HepG2 (cell line): ENCODE data around the gene SLAIN2. TPM values are rescaled to one million over a fixed set of nuclear protein-coding genes. Genes with fewer than 3 reads are reported as not detected.
A peak's percentile ranks its signal among the peaks of the same experiment; 100 is the strongest.

ENCODE experiments used
- ATAC-seq: fragments of 200-7000 bp; cut with Tn5 transposase; 3 replicates; pipeline ENCODE4 v1.9.1; 2020; ENCODE audit warnings: mild to moderate bottlenecking, moderate library complexity
- BruUV-seq: library from RNA; stranded (reverse); fragments of 400-500 nt; replicated peaks from 2 replicates; lab custom pipeline; 2021; lab: Mats Ljungman, UMichigan
- CTCF ChIA-PET: fragments of 300-600 bp; formaldehyde crosslinking; extraction: SDS; loops from one replicate; lab custom pipeline; 2021; ENCODE audit warnings: low total read pairs, inconsistent platforms, low intra/inter-chr PET ratio; lab: Yijun Ruan, JAX
- POLR2A ChIA-PET: fragments of 350-600 bp; sonication (Branson Sonifier 250); formaldehyde crosslinking; loops from one replicate; lab custom pipeline; 2020; ENCODE audit warnings: antibody characterized with exemption, inconsistent platforms; lab: Yijun Ruan, JAX
- DNase-seq: peaks from one replicate; pipeline ENCODE4 v3.0.0-alpha.2; 2015; ENCODE audit warnings: low spot score
- FAIRE-seq: peaks from 3 replicates; lab custom pipeline; 2011; peaks lifted over from hg19 to GRCh38; lab: Jason Lieb, UNC
- H2AFZ ChIP-seq: one replicate; pipeline ENCODE4 v1.6.1; 2011; ENCODE audit warnings: low read length, inconsistent platforms
- H3K27ac ChIP-seq: fragments of 300-600 bp; 3 replicates; pipeline ENCODE4 v1.8.0; 2011; ENCODE audit warnings: mixed run types, mild to moderate bottlenecking, mixed read lengths, low read length, inconsistent platforms; ENCODE audit not compliant: insufficient read depth; ENCODE audit errors: extremely low read length
- H3K27me3 ChIP-seq, 2 experiments: fragments of 200-600 bp in 1 of 2; 2 replicates in 1 of 2; 3 replicates in 1 of 2; pipeline versions ENCODE4 v1.6.0 to v1.8.0; 2011; ENCODE audit warnings: low read length in 2 of 2, mild to moderate bottlenecking in 2 of 2, moderate library complexity in 2 of 2, inconsistent platforms in 1 of 2; ENCODE audit not compliant: insufficient read depth in 2 of 2, control insufficient read depth in 1 of 2
- H3K36me3 ChIP-seq, 2 experiments: fragments of 200-600 bp in 1 of 2; replicated peaks in 1 of 2; 2 replicates in 1 of 2; 3 replicates in 1 of 2; pipeline versions ENCODE4 v1.5.1 to v1.8.0; 2011; ENCODE audit warnings: low read length in 2 of 2, inconsistent platforms in 1 of 2; ENCODE audit not compliant: insufficient read depth in 2 of 2, control insufficient read depth in 1 of 2
- H3K4me1 ChIP-seq: 2 replicates; pipeline ENCODE4 v1.5.1; 2012; ENCODE audit warnings: low read length, inconsistent platforms; ENCODE audit not compliant: insufficient read depth
- H3K4me2 ChIP-seq: 2 replicates; pipeline ENCODE4 v1.6.0; 2011; ENCODE audit warnings: low read depth, low read length, inconsistent platforms
- H3K4me3 ChIP-seq, 3 experiments: fragments of 200-600 bp in 1 of 3; sonication (generic), shearing (Covaris generic) in 1 of 3; replicated peaks in 1 of 3; 2 replicates each; pipeline ENCODE4 v1.5.1; 2011 to 2016; ENCODE audit warnings: low read length in 3 of 3, inconsistent platforms in 2 of 3, low read depth in 2 of 3, mild to moderate bottlenecking in 2 of 3, control low read depth in 1 of 3, mixed read lengths in 1 of 3; ENCODE audit not compliant: insufficient read depth in 1 of 3
- H3K79me2 ChIP-seq: one replicate; pipeline ENCODE4 v1.6.1; 2011; ENCODE audit warnings: low read length, inconsistent platforms; ENCODE audit not compliant: insufficient read depth
- H3K9ac ChIP-seq: 2 replicates; pipeline ENCODE4 v1.6.0; 2011; ENCODE audit warnings: mild to moderate bottlenecking, low read depth, low read length, inconsistent platforms; ENCODE audit not compliant: insufficient read depth
- H3K9me3 ChIP-seq: 2 replicates; pipeline ENCODE4 v1.5.1; 2012; ENCODE audit warnings: mild to moderate bottlenecking, low read length
- H4K20me1 ChIP-seq: 2 replicates; pipeline ENCODE4 v1.6.0; 2011; ENCODE audit warnings: inconsistent platforms, mild to moderate bottlenecking, low read length, moderate library complexity; ENCODE audit not compliant: insufficient read depth
- BCLAF1 ChIP-seq: fragments of 450-650 bp; IDR thresholded peaks from 2 replicates; pipeline ENCODE4 v1.6.1; 2017; ENCODE audit warnings: mild to moderate bottlenecking
- BHLHE40 ChIP-seq: IDR thresholded peaks from 2 replicates; pipeline ENCODE4 v1.6.1; 2011; ENCODE audit warnings: low read length, improper control_type of control experiment
- CCAR2 ChIP-seq: fragments of 200-400 bp; formaldehyde crosslinking; optimal IDR thresholded peaks from 2 replicates; pipeline ENCODE3; 2018; ENCODE audit warnings: low read depth, mild to moderate bottlenecking, low read length, moderate library complexity
- DDIT3 ChIP-seq: sonication (generic); formaldehyde crosslinking; IDR thresholded peaks from 2 replicates; pipeline ENCODE4 v1.4.0; 2020; ENCODE audit warnings: mild to moderate bottlenecking, missing genetic modification reagents
- FLYWCH1 ChIP-seq: sonication (generic); formaldehyde crosslinking; IDR thresholded peaks from 2 replicates; pipeline ENCODE4 v1.8.1; 2023; ENCODE audit warnings: mild to moderate bottlenecking, missing genetic modification reagents
- HNF4A ChIP-seq: sonication (generic); formaldehyde crosslinking; IDR thresholded peaks from 2 replicates; pipeline ENCODE4 v1.4.0; 2020; ENCODE audit warnings: missing genetic modification reagents
- TAF15 ChIP-seq: fragments of 200-400 bp; formaldehyde crosslinking; IDR thresholded peaks from one replicate; pipeline ENCODE4 v1.6.1; 2018; ENCODE audit warnings: mild to moderate bottlenecking, low read depth, low read length; ENCODE audit not compliant: poor library complexity, severe bottlenecking
- USF2 ChIP-seq, 2 experiments: sonication (generic) in 1 of 2; formaldehyde crosslinking in 1 of 2; IDR thresholded peaks; 2 replicates each; pipeline versions ENCODE4 v1.5.1 to v1.6.1; 2011 to 2020; ENCODE audit warnings: borderline replicate concordance in 1 of 2, low read depth in 1 of 2, low read length in 1 of 2, mild to moderate bottlenecking in 1 of 2, missing genetic modification reagents in 1 of 2, moderate library complexity in 1 of 2
- ZNF207 ChIP-seq: fragments of 450-650 bp; IDR thresholded peaks from 2 replicates; pipeline ENCODE4 v1.6.1; 2016; ENCODE audit warnings: antibody characterized with exemption, borderline replicate concordance
- ZNF816 ChIP-seq: sonication (generic); formaldehyde crosslinking; IDR thresholded peaks from 2 replicates; pipeline ENCODE4 v1.8.0; 2022; ENCODE audit warnings: missing genetic modification reagents, mild to moderate bottlenecking, borderline replicate concordance
- WGBS: methylation state at CpG from one replicate; pipeline ENCODE4 v1.1.6; 2017; ENCODE audit warnings: low lambda C conversion rate; 5-methylcytosine and 5-hydroxymethylcytosine counted together
- in situ Hi-C: cut with HindIII; loops from 2 replicates; pipeline ENCODE4 v1.10.0; 2017; ENCODE audit warnings: low pct_unique_long_range_greater_than_20kb; ENCODE audit not compliant: extremely low pct_ligation_motif_present
- intact Hi-C: fragments of 100-400 bp; cut with micrococcal nuclease; formaldehyde crosslinking; loops from one replicate; pipeline ENCODE4 v1.10.0; 2022; ENCODE audit not compliant: unreplicated experiment
- polyA plus RNA-seq, 8 experiments: library from polyadenylated mRNA; depleted of rRNA in 3 of 8; stranded (reverse) in 7 of 8; unstranded in 1 of 8; fragments of >200 nt; fragmentation: Illumina TruSeq in 4 of 8; extraction: Trizol in 4 of 8; gene quantifications; 2 replicates each; pipeline versions ENCODE4 v1.2.1 to v1.2.3, GENCODE V29; 2011 to 2016; ENCODE audit warnings: low read depth in 4 of 8, missing spikeins in 1 of 8, mixed read lengths in 1 of 8; ENCODE audit not compliant: insufficient read depth in 1 of 8
- total RNA-seq, 5 experiments: library from RNA; depleted of rRNA; stranded (reverse); fragments of >200 nt; fragmentation: Illumina TruSeq; extraction: Trizol; gene quantifications; 2 replicates each; pipeline ENCODE4 v1.2.3, GENCODE V29; 2016; ENCODE audit warnings: low read depth in 1 of 5

Gene SLAIN2
- total and polyA plus RNA-seq, 2 of the 13 experiments (the other 11 are each of a cell fraction or from before 2014, with no cell fraction given): 20.7 to 22.5 TPM

GRCh38 chr4:48342606-48342880, 1.2 kb downstream of the SLAIN2 start (continued):
- no peak for TF ChIP-seq DDIT3 (CRISPR knock-in tag)
- no peak for TF ChIP-seq BHLHE40
- TF ChIP-seq HNF4A: no peak
- no peak for TF ChIP-seq FLYWCH1
- no peak for TF ChIP-seq USF2 (IDR thresholded peaks at IDR 0.05; ENCODE audit: low read depth, low read length)
- TF ChIP-seq USF2 (CRISPR knock-in tag; IDR thresholded peaks at IDR 0.05; ENCODE audit: borderline replicate concordance): no peak
- TF ChIP-seq TAF15: no peak
- no peak for TF ChIP-seq BCLAF1

- Histone ChIP-seq H3K79me2 (peaks cover 56% of the 10 kb centered on the region), H3K27ac (no peak overlapping the region), H3K9ac (peak overlapping the region; percentile 93), H2AFZ (no peak overlapping the region), H4K20me1 (peaks cover 31% of the 10 kb centered on the region), H3K4me2 (peak overlapping the region; percentile 82), H3K36me3 (no peaks in the 10 kb centered on the region), H3K27me3 (no peaks in the 10 kb centered on the region; a peak in 1 of 5 replicates), H3K4me1 (peaks cover 59% of the 10 kb centered on the region), H3K4me3 (peak overlapping the region; percentile 88 to 99 (median 91); a peak in 5 of 6 replicates), H3K9me3 (no peaks in the 10 kb centered on the region)
- no peak for ATAC-seq
- in situ Hi-C loops (no loop called here), intact Hi-C loops (loop anchor here (10.0 kb wide), 2 partner anchors 308 to 442 kb away; partner anchors contain the start of gene FRYL)
- POLR2A ChIA-PET: no interaction called here
- no peak for FAIRE-seq
- CTCF ChIA-PET: no interaction called here
- WGBS: 24% methylated on average over 3 of the region's 3 CpGs
- BruUV-seq: no TSS peak
- no peak for DNase-seq
- TF ChIP-seq ZNF816 (CRISPR knock-in tag) (no peak), CCAR2 (no peak), ZNF207 (no peak)
Measured at GRCh38 chr4:48343035-48343434, 1.7 kb downstream of the SLAIN2 start.
